GM12878 (cell line): ENCODE measurements around the gene FCER1G. TPM values are rescaled to one million over a fixed set of nuclear protein-coding genes. Genes with fewer than 3 reads are reported as not detected.

ENCODE experiments used
- BHLHE40 ChIP-seq, 2 experiments: fragments of 450-650 bp in 1 of 2; IDR thresholded peaks; 2 replicates each; pipeline ENCODE4 v1.6.1; 2011 to 2017; ENCODE audit warnings: low read depth in 2 of 2, borderline replicate concordance in 1 of 2, improper control_type of control experiment in 1 of 2, low read length in 1 of 2, mild to moderate bottlenecking in 1 of 2
- BMI1 ChIP-seq: fragments of 450-650 bp; IDR thresholded peaks from 2 replicates; pipeline ENCODE4 v1.6.1; 2016; ENCODE audit warnings: mild to moderate bottlenecking, moderate library complexity, borderline replicate concordance
- DPF2 ChIP-seq: fragments of 450-650 bp; IDR thresholded peaks from 2 replicates; pipeline ENCODE4 v1.6.1; 2017; ENCODE audit warnings: mild to moderate bottlenecking
- EED ChIP-seq: sonication (generic); IDR thresholded peaks from 2 replicates; pipeline ENCODE4 v1.6.1; 2016; ENCODE audit warnings: antibody characterized with exemption, low read depth
- EP300 ChIP-seq, 2 experiments: fragments of 150-350 bp in 1 of 2; IDR thresholded peaks; 2 replicates each; pipeline ENCODE4 v1.6.1; 2011 to 2012; ENCODE audit warnings: low read depth in 2 of 2, low read length in 2 of 2, borderline replicate concordance in 1 of 2, improper control_type of control experiment in 1 of 2, inconsistent platforms in 1 of 2; ENCODE audit not compliant: control insufficient read depth in 1 of 2
- HDAC6 ChIP-seq: fragments of 200-600 bp; sonication (generic); IDR thresholded peaks from one replicate; pipeline ENCODE4 v1.8.0; 2017; ENCODE audit warnings: antibody characterized with exemption; ENCODE audit not compliant: unreplicated experiment
- MAX ChIP-seq: IDR thresholded peaks from 2 replicates; pipeline ENCODE4 v1.6.1; 2012; ENCODE audit warnings: low read depth, low read length, improper control_type of control experiment
- MLLT1 ChIP-seq: fragments of 450-650 bp; IDR thresholded peaks from 2 replicates; pipeline ENCODE4 v1.6.1; 2016; ENCODE audit warnings: mild to moderate bottlenecking
- MTA3 ChIP-seq: IDR thresholded peaks from 2 replicates; pipeline ENCODE4 v1.6.1; 2012; ENCODE audit warnings: low read length, inconsistent platforms, borderline replicate concordance
- RAD51 ChIP-seq: fragments of 450-650 bp; IDR thresholded peaks from 2 replicates; pipeline ENCODE4 v1.6.1; 2016; ENCODE audit warnings: moderate library complexity, mild to moderate bottlenecking, inconsistent platforms
- RBBP5 ChIP-seq: fragments of 200-600 bp; sonication (generic); conservative IDR thresholded peaks from 2 replicates; pipeline ENCODE4 v1.6.1; 2016
- SMAD1 ChIP-seq: fragments of 450-650 bp; IDR thresholded peaks from 2 replicates; pipeline ENCODE4 v1.6.1; 2018; ENCODE audit warnings: mild to moderate bottlenecking, low read depth; ENCODE audit not compliant: partially characterized antibody
- TAF1 ChIP-seq: IDR thresholded peaks from 2 replicates; pipeline ENCODE4 v1.6.1; 2011; ENCODE audit warnings: mild to moderate bottlenecking, low read depth, low read length, borderline replicate concordance
- polyA plus RNA-seq, 11 experiments: library from polyadenylated mRNA; depleted of rRNA in 4 of 11; unstranded in 6 of 11; stranded (reverse) in 5 of 11; fragments of >200 nt; fragmentation: Nextera tagmentation in 4 of 11; fragmentation: Illumina TruSeq in 1 of 11; extraction: Ambion mirVana in 4 of 11; extraction: Trizol in 1 of 11; gene quantifications; 1 replicate in 1 of 11; 2 replicates in 10 of 11; pipeline versions ENCODE4 v1.2.1 to v1.2.3, GENCODE V29; 2011 to 2016; ENCODE audit warnings: inconsistent platforms in 2 of 11, missing spikeins in 2 of 11, low read depth in 1 of 11
- total RNA-seq, 4 experiments: library from RNA; depleted of rRNA in 3 of 4; stranded (reverse); fragments of >200 nt in 3 of 4; fragmentation: Illumina TruSeq in 1 of 4; extraction: Trizol in 1 of 4; gene quantifications; 2 replicates each; pipeline versions ENCODE4 v1.2.1 to v1.2.3, GENCODE V29; 2013 to 2021

Gene FCER1G
- total and polyA plus RNA-seq, 10 of the 15 experiments (the other 5 are each of a cell fraction or from before 2014, with no cell fraction given), result 0.40 to 1.9 (median 0.89) TPM

GRCh38 chr1:161165742-161166668, 49.1 kb upstream of the FCER1G start, which contains the start of gene PPOX (continued):
- TF ChIP-seq BMI1 (no peak), SMAD1 (no peak), DPF2 (no peak), HDAC6 (no peak), EP300 (IDR thresholded peaks at IDR 0.05; ENCODE audit: borderline replicate concordance in 1 of 2, control insufficient read depth in 1 of 2, low read depth in 2 of 2, low read length in 2 of 2) (no peak; a peak in 1 of 4 replicates), EED (no peak), TAF1 (0 out of 2 replicates have a peak, but pooled peaks have one; percentile 24), MAX (no peak; the same call in 1 of the 2 replicates), MLLT1 (peak; percentile 67; the same call in 1 of the 2 replicates), RBBP5 (no peak), BHLHE40 (IDR thresholded peaks at IDR 0.05; ENCODE audit: borderline replicate concordance in 1 of 2, low read depth in 2 of 2, low read length in 1 of 2) (peak; percentile 96 to 98), RAD51 (peak; percentile 85), MTA3 (no peak; the same call in 1 of the 2 replicates)
